Activated CD4-positive, alpha-beta T cell treated with anti-CD3 and anti-CD28 coated beads for 36 hours (primary cell): Measurements from ENCODE around the gene RARB. TPM values are rescaled to one million over a fixed set of nuclear protein-coding genes. Genes with fewer than 3 reads are reported as not detected.

Experiments used
- ATAC-seq: fragments of 200-7000 bp; cut with Tn5 transposase; one replicate; pipeline ENCODE4 v1.10.0; 2021; ENCODE audit warnings: mild to moderate bottlenecking, moderate library complexity
- CTCF ChIA-PET: fragments of 350-600 bp; sonication (Branson Sonifier 250); formaldehyde crosslinking; loops from one replicate; lab custom pipeline; 2021; ENCODE audit warnings: antibody characterized with exemption; lab: Charles Lee
- POLR2A ChIA-PET: fragments of 350-600 bp; sonication (Branson Sonifier 250); formaldehyde crosslinking; loops from one replicate; lab custom pipeline; 2021; ENCODE audit warnings: antibody characterized with exemption, inconsistent platforms; lab: Charles Lee
- DNase-seq: peaks from one replicate; pipeline ENCODE4 v3.0.0-alpha.2; 2020
- H3K27ac Mint-ChIP-seq: one replicate; pipeline ENCODE4 v1.8.0; 2021; ENCODE audit warnings: mixed read lengths
- H3K27me3 Mint-ChIP-seq: one replicate; pipeline ENCODE4 v1.8.0; 2021; ENCODE audit warnings: mixed read lengths
- H3K36me3 Mint-ChIP-seq: one replicate; pipeline ENCODE4 v1.8.0; 2021; ENCODE audit warnings: low read depth, mixed read lengths
- H3K4me1 Mint-ChIP-seq: one replicate; pipeline ENCODE4 v1.8.0; 2021; ENCODE audit warnings: mixed read lengths
- H3K4me3 Mint-ChIP-seq: one replicate; pipeline ENCODE4 v1.8.0; 2021; ENCODE audit warnings: mild to moderate bottlenecking, moderate library complexity, mixed read lengths
- H3K9me3 Mint-ChIP-seq: one replicate; pipeline ENCODE4 v1.8.0; 2021; ENCODE audit warnings: low read depth, mixed read lengths
- intact Hi-C, 2 experiments: fragments of 100-400 bp; cut with DNase I in 1 of 2; cut with micrococcal nuclease in 1 of 2; formaldehyde crosslinking; loops; one replicate each; pipeline versions ENCODE4 v1.14.2 to v1.15.1; 2022 to 2024; cut with DNase I, micrococcal nuclease
- total RNA-seq, 2 experiments: library from RNA; stranded (reverse); gene quantifications; one replicate each; pipeline ENCODE4 v1.2.3, GENCODE V29; 2021

Gene RARB
- total RNA-seq, 2 experiments from 2014 or later: not detected

DNA sequence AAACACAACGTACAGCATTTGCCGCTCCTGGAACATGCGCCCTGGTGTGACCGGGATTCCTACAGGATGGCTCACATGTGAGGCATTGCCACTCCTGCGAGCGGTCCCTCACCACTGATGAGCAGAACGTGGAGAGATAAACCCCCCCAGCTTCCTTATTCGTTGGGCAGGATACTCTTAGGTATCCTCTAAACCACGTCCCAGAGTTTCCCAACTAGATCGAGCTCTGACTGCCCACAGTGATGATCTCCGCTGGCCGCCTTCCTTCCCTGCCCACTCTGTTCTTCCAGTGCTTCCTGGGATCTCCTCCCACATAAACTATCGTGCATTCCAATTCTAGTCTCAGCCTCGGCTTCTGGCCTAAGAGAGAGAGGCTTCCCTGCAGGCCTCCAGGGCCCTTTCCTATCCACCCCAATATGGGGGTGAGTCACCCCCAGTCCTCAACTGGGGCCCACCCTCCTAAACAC lies 144.9 kb downstream of the RARB start:
- POLR2A ChIA-PET: no interaction called here
- H3K27me3 Mint-ChIP-seq: no peaks in the 10 kb centered on the region
- ATAC-seq (no peak), DNase-seq (no peak)
- H3K4me1 Mint-ChIP-seq: no peaks in the 10 kb centered on the region
- intact Hi-C loops: no loop called here
- no peaks in the 10 kb centered on the region for H3K36me3 Mint-ChIP-seq
- no peak overlapping the region for H3K4me3 Mint-ChIP-seq
- H3K27ac Mint-ChIP-seq: no peak overlapping the region
- H3K9me3 Mint-ChIP-seq: no peaks in the 10 kb centered on the region
- CTCF ChIA-PET: interaction anchor here (0.6 to 1.1 kb wide), 3 partner anchors 16 to 866 kb away, joined by 3 to 4 read pairs (median 4); no protein-coding TSS in a partner anchor

- ChIA-PET CTCF (interaction anchor here (0.8 to 1.1 kb wide), 2 partner anchors 18 to 24 kb away, joined by 3 to 4 read pairs; no protein-coding TSS in a partner anchor), POLR2A (no interaction called here)
- H3K36me3 Mint-ChIP-seq: no peaks in the 10 kb centered on the region
- H3K27me3 Mint-ChIP-seq: no peaks in the 10 kb centered on the region
- no peak overlapping the region for H3K4me3 Mint-ChIP-seq
- ATAC-seq (no peak), DNase-seq (no peak)
- intact Hi-C loops: no loop called here
- H3K9me3 Mint-ChIP-seq: no peaks in the 10 kb centered on the region
- no peak overlapping the region for H3K27ac Mint-ChIP-seq
- H3K4me1 Mint-ChIP-seq: no peaks in the 10 kb centered on the region
These were observed 145.5 kb downstream of the RARB start for GRCh38 chr3:25573386-25574171.

DNA sequence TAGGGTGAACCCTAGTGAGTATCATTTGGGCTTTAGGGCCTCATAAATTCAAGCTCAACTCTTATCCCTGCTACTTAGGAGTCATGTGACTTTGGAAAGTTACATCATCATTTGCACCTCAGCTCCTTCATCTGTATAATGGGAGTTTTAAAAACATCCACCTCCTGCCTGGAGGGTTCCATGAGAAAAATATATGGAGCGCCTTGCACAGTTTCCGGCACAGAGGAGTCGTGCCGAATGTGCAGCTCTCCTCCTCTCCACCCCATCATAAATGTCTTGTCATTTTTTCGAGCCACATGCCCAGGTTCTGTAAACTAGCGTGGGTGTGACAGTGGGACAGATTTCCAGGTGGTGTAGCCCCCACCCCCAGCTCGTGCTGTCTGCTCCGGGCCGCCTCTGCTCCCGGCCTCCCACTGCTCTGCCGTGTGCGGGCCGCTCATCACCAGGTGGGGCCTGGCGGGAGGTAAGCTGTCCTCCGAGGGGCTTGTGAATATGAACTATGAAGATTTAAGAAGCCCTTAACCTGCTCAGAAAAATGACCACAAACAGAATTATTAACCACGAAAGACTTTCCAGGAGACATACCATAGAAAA lies 146.2 kb downstream of the RARB start:
- Mint-ChIP-seq H3K4me3 (no peak overlapping the region), H3K27me3 (no peaks in the 10 kb centered on the region), H3K4me1 (no peaks in the 10 kb centered on the region), H3K9me3 (no peaks in the 10 kb centered on the region), H3K36me3 (no peaks in the 10 kb centered on the region), H3K27ac (no peak overlapping the region)
- ChIA-PET POLR2A (no interaction called here), CTCF (interaction anchor here (0.8 to 1.1 kb wide), 3 partner anchors 17 to 25 kb away, joined by 3 to 4 read pairs (median 4); no protein-coding TSS in a partner anchor)
- ATAC-seq (no peak), DNase-seq (no peak)
- intact Hi-C loops: no loop called here

- Mint-ChIP-seq H3K9me3 (no peaks in the 10 kb centered on the region), H3K27me3 (no peaks in the 10 kb centered on the region), H3K27ac (no peak overlapping the region), H3K36me3 (no peaks in the 10 kb centered on the region), H3K4me3 (no peak overlapping the region), H3K4me1 (no peaks in the 10 kb centered on the region)
- CTCF ChIA-PET: interaction anchor here (0.9 kb wide), 1 partner anchor 19 kb away, joined by 4 read pairs; no protein-coding TSS in a partner anchor
- ATAC-seq: no peak
- DNase-seq: no peak
- intact Hi-C loops: no loop called here
- POLR2A ChIA-PET: no interaction called here
These were observed 146.9 kb downstream of the RARB start for GRCh38 chr3:25575001-25575400.

GRCh38 chr3:25576146-25576545 lies 148.1 kb downstream of the RARB start:
- Mint-ChIP-seq H3K4me3 (no peak overlapping the region), H3K36me3 (no peaks in the 10 kb centered on the region), H3K27me3 (no peaks in the 10 kb centered on the region), H3K27ac (no peak overlapping the region), H3K9me3 (no peaks in the 10 kb centered on the region), H3K4me1 (no peaks in the 10 kb centered on the region)
- ChIA-PET CTCF (no interaction called here), POLR2A (no interaction called here)
- no peak for ATAC-seq
- no peak for DNase-seq
- intact Hi-C loops: no loop called here

DNA sequence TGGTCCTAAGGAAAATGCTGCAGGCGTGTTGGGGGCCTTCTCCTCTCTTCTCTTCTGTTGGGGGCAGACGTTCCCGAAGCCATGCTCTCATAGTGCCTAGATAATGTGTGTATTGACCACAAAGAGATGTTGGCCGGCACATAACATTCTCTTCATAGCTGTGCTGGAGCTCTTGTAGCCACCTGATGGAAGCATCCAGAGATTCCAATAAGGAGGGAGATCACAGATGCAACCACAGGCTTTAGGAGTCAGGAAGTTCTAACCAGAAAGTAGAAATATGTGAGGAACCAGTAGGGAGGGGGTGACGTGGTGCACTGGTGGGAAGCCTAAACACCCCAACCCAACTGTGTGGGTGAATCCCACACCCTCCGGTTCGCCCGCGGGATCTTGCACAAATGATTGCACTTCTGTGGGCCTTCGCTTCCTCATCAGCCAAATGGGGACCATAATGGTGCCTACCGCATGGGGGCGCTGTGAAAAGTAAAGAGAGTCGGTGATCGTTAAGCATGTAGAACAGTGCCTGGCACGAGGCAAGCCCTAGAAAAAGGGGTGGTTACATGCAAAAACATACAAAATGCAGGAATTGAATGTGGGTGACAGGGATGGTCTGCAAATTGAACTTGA lies 148.9 kb downstream of the RARB start:
- CTCF ChIA-PET: no interaction called here

DNA sequence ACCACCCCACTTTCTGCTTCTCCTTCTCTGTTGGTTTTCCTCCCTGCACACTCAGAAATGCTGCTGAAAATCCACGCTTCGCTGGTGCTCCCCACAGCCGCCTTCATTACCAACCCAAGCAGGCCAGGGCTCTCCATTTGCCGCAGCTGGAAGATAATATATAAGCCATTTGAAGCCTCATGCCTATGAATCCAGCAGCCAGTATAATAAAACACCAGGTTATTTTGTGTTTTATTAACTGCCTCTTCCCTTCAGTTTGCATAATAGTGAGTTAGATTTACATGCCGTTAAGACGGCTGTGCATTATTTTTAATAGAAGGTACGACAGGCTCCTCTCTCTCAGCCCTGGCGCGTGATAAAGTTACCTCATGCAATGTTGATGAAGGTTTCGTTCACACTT lies 150.0 kb downstream of the RARB start:
- no peak overlapping the region for H3K4me3 Mint-ChIP-seq
- no peaks in the 10 kb centered on the region for H3K9me3 Mint-ChIP-seq
- H3K27ac Mint-ChIP-seq: no peak overlapping the region
- CTCF ChIA-PET: no interaction called here
- DNase-seq (no peak), ATAC-seq (no peak)
- intact Hi-C loops: no loop called here
- no peaks in the 10 kb centered on the region for H3K36me3 Mint-ChIP-seq
- POLR2A ChIA-PET: no interaction called here
- no peaks in the 10 kb centered on the region for H3K4me1 Mint-ChIP-seq
- H3K27me3 Mint-ChIP-seq: no peaks in the 10 kb centered on the region

More for the DNA sequence above, 148.9 kb downstream of the RARB start:
- Mint-ChIP-seq H3K4me3 (no peak overlapping the region), H3K9me3 (no peaks in the 10 kb centered on the region), H3K27ac (no peak overlapping the region), H3K36me3 (no peaks in the 10 kb centered on the region), H3K4me1 (no peaks in the 10 kb centered on the region), H3K27me3 (no peaks in the 10 kb centered on the region)
- POLR2A ChIA-PET: no interaction called here
- ATAC-seq (no peak), DNase-seq (no peak)
- intact Hi-C loops: no loop called here

- Mint-ChIP-seq H3K27me3 (no peaks in the 10 kb centered on the region), H3K4me1 (no peaks in the 10 kb centered on the region), H3K36me3 (no peaks in the 10 kb centered on the region), H3K27ac (no peak overlapping the region), H3K4me3 (no peak overlapping the region), H3K9me3 (no peaks in the 10 kb centered on the region)
- no peak for DNase-seq
- intact Hi-C loops: no loop called here
- ChIA-PET POLR2A (no interaction called here), CTCF (interaction anchor here (1.6 kb wide), 1 partner anchor 13 kb away, joined by 7 read pairs; no protein-coding TSS in a partner anchor)
- ATAC-seq: no peak
These were observed 152.5 kb downstream of the RARB start for GRCh38 chr3:25580534-25580933.

- H3K27ac Mint-ChIP-seq: no peak overlapping the region
These were observed 153.3 kb downstream of the RARB start for GRCh38 chr3:25581335-25581734.

DNA sequence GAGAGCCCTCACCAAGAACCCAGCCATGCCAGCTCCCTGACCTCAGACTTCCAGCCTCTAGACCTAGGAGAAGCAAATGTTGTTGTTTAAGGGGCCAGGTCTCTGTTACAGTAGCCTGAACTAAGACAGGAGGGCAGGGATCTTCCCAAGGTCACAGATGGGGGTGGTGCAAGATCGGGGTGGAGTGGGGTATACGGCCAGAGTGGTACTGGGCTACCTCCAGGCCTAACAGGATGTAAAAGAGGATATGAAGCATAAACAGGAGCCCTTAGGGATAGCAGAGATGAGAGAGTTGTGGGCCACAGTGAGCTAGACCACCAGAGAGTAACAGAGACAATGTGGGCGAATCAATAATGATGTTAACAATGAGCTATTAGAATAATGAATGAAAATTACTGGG lies 153.8 kb downstream of the RARB start:
- Mint-ChIP-seq H3K36me3 (no peaks in the 10 kb centered on the region), H3K9me3 (no peaks in the 10 kb centered on the region), H3K4me3 (no peak overlapping the region), H3K27ac (no peak overlapping the region), H3K4me1 (no peaks in the 10 kb centered on the region), H3K27me3 (no peaks in the 10 kb centered on the region)
- ChIA-PET CTCF (interaction anchor here (1.6 kb wide), 1 partner anchor 11 kb away, joined by 7 read pairs; no protein-coding TSS in a partner anchor), POLR2A (no interaction called here)
- ATAC-seq (no peak), DNase-seq (no peak)
- intact Hi-C loops: no loop called here

More at GRCh38 chr3:25581335-25581734, 153.3 kb downstream of the RARB start:
- DNase-seq (no peak), ATAC-seq (no peak)
- Mint-ChIP-seq H3K9me3 (no peaks in the 10 kb centered on the region), H3K4me3 (no peak overlapping the region), H3K36me3 (no peaks in the 10 kb centered on the region), H3K4me1 (no peaks in the 10 kb centered on the region), H3K27me3 (no peaks in the 10 kb centered on the region)
- intact Hi-C loops: no loop called here
- CTCF ChIA-PET: interaction anchor here (1.6 kb wide), 1 partner anchor 12 kb away, joined by 7 read pairs; no protein-coding TSS in a partner anchor
- POLR2A ChIA-PET: no interaction called here

DNA sequence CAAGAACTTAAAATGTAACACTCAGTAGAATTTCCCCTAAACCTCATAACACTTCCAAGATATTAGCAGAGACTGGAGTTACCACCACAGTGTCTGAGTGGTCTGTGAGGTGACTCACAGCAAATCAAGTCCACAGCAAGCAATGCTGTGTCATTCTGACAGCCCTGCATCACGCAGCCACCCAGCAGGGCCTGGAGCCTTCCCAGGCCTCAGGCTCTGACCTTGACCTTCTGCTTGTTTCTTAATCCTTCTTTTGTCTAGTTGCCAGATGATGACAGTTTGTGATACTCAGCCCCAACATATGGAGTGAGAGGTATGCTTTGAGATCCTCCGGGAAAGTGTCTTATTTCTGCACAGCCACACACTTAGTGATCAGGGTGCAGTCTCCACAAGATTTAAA lies 154.2 kb downstream of the RARB start:
- DNase-seq: no peak
- no peaks in the 10 kb centered on the region for H3K27me3 Mint-ChIP-seq
- H3K27ac Mint-ChIP-seq: no peak overlapping the region
- H3K4me3 Mint-ChIP-seq: no peak overlapping the region
- H3K9me3 Mint-ChIP-seq: no peaks in the 10 kb centered on the region
- POLR2A ChIA-PET: no interaction called here
- H3K36me3 Mint-ChIP-seq: no peaks in the 10 kb centered on the region
- ATAC-seq: no peak
- no peaks in the 10 kb centered on the region for H3K4me1 Mint-ChIP-seq
- CTCF ChIA-PET: interaction anchor here (1.3 kb wide), 1 partner anchor 11 kb away, joined by 5 read pairs; no protein-coding TSS in a partner anchor
- intact Hi-C loops: no loop called here
